ENCODE data around the gene STK4. TPM values are rescaled to one million over a fixed set of nuclear protein-coding genes. Genes with fewer than 3 reads are reported as not detected.

STK4 gene
- total RNA-seq, 1 donor from 2014 or later, result 17.4 TPM

DNA sequence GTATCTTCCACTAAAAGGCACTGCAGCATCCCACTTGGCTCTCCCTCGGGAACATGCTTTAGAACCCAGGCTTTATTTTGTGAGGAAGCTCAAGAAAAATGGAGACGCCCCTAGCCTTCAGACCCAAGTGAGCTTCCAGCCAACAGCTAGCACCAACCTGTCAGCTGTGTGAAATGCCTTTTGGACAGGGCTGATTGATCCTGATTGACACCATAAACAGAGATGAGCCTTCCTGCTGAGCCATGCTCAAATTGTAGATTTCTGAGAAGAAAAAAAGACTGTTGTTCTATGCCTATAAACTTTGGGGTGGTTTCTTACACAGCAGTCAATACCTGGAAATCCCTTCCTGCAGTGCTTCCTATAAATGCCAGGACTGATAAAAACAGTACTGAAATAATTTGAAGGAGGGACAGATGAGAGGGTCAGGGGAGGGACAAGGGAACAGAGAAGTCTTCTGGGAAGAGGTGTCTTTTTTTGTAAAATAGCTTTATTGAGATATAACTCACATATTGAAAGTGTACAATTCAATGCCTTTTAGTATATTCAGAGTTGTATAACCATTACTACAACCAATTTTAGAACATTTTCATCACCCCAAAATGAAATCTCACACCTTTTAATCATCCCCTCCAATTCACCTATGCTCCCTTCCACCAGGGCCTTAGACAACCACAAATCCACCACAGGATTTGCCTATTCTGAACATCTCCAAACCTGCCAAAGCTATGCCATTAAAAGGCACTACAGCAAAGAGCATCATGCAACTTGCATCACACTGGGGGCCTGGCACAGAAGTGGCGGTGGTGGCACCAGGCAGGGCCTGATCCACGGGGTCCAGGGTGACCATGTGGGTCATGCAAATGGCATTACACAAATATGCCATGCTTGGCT is 2.7 kb upstream of the STK4 start:
- no peak overlapping the region for H3K4me3 ChIP-seq (ENCODE audit: low read depth, low read length)
- DNase-seq (ENCODE audit: low read depth), result no peak
- TF ChIP-seq, protein P1, sequence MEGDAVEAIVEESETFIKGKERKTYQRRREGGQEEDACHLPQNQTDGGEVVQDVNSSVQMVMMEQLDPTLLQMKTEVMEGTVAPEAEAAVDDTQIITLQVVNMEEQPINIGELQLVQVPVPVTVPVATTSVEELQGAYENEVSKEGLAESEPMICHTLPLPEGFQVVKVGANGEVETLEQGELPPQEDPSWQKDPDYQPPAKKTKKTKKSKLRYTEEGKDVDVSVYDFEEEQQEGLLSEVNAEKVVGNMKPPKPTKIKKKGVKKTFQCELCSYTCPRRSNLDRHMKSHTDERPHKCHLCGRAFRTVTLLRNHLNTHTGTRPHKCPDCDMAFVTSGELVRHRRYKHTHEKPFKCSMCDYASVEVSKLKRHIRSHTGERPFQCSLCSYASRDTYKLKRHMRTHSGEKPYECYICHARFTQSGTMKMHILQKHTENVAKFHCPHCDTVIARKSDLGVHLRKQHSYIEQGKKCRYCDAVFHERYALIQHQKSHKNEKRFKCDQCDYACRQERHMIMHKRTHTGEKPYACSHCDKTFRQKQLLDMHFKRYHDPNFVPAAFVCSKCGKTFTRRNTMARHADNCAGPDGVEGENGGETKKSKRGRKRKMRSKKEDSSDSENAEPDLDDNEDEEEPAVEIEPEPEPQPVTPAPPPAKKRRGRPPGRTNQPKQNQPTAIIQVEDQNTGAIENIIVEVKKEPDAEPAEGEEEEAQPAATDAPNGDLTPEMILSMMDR (conservative IDR thresholded peaks at IDR 0.05; ENCODE audit: low read depth, low read length), result no peak

DNA sequence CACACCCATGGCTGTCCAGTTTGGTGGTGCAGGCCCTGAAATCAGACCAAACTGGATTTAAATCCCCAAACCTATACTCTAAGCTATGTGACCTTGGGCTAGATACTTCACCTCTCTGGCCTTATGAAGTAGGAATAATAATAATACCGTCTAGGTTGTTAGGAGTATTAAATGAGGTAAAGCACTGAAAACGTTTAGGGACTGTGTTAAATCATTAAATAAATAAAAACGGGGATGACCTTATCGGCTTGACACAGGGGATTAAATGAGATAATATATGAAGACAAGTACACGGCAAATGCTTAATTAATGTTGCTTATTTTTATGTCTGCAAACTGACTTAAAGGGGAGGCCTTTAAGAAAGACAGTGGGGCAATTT is 672 bp upstream of the STK4 start:
- peak overlapping the region; percentile 90 for H3K4me3 ChIP-seq (ENCODE audit: low read depth, low read length)
- TF ChIP-seq, protein P1 (conservative IDR thresholded peaks at IDR 0.05; ENCODE audit: low read depth, low read length), result no peak
- DNase-seq (ENCODE audit: low read depth), result no peak

DNA sequence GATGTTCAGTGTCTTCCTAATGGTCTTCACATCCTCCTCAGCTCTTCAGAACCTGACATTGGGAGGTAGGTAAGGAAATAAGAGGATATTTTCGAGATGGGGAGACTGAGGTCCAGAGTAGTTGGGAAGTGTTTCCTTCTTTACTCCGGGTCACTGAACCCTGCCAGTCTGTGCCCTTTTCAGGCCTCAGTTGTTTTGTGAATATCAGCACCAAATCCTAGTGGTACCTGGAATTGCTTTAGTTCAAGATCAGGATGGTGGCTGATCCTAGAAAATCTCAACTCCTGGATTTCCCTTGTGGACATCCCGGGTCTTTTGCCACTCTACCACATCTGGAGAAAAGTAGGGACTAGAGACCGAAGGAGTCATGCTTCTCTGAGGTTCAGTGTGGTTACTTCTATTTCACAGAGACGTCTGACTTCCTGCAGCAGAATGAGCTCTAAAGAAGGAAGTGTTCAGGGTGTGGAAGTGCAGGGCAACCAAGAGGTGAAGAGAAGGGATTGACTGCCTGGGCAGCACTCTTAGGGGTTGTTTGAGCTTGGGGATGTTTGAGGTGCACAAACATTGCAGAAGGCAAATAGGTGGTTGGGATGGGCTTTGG is 995 bp downstream of the STK4 start:
- TF ChIP-seq, protein P1 (conservative IDR thresholded peaks at IDR 0.05; ENCODE audit: low read depth, low read length), result no peak

DNA sequence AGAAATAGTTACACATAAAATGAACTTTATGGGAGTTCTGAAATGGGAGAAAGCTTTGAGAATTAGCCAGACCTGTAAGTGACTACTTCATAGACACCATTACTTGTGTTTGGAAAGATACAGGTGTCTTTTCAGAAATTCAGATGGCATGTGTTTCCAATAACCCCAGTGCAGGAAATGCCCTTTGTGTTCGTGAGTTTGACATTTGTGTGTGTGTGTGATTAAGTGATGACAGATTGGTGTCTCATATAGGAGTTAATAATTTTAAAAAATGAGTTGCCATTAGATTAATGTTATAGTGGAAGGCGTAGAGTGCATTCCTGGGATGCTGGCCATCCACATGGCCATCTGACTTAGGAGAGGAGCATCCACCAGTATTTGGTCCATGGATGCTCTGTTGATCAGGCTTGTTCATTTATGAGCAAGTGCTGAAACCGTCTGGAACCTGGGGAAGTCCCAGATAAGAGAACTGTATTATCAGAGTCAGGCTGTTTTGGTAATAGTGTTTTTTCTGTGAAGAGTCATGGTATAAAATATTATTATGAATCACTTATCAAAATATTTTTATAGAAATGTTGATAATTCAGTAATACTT is 3.1 kb downstream of the STK4 start:
- TF ChIP-seq, protein P1 (conservative IDR thresholded peaks at IDR 0.05; ENCODE audit: low read depth, low read length), result no peak
- no peak overlapping the region for H3K4me3 ChIP-seq (ENCODE audit: low read depth, low read length)
- no peak for DNase-seq (ENCODE audit: low read depth)

More for the DNA sequence above, 995 bp downstream of the STK4 start:
- peak overlapping the region; percentile 90 for H3K4me3 ChIP-seq (ENCODE audit: low read depth, low read length)
- DNase-seq (ENCODE audit: low read depth), result no peak

DNA sequence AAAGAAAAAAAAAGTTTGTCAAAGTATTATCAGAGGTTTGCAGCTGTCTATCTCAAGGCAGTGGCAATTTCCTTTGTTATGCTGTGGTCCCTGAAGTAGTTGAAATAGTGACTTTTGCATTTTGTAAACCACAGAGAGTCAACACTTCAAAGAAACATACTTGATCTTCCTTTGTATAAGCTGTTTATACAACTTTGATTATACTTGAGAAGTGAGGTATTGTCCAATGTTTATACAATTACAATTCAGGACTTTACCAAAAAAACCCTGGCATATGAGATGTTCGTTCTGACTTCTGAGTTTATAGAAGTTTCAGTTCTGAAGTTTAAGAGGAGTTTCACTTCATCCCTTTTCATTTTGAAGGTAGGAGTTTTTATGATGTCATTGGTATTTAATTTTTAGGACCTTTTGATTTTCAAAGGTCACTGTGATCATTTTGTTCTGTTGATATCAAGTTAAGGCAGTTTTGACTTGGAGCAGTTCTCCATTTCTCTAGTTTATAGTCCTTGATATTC is 4.0 kb downstream of the STK4 start:
- no peak for DNase-seq (ENCODE audit: low read depth)
- TF ChIP-seq, protein P1 (conservative IDR thresholded peaks at IDR 0.05; ENCODE audit: low read depth, low read length), result no peak
- no peak overlapping the region for H3K4me3 ChIP-seq (ENCODE audit: low read depth, low read length)

DNA sequence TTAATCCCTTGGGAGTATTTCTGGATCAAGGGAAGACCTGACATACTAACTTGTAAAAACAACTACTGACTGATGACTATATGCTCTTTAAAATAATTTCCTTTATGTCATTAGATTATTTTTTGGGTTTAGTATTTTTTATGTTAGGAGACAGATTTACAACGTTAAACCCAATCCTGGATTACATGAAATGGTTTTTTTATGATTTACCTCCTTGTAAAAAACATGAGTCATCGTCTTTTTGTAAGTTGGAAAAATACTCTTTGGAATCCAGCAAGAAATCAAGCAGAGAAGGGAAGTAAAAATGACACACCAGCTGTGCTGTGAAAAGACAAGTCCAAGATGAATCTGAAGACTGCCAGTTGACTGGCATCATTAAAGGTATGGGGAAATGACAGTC is 6.7 kb downstream of the STK4 start:
- DNase-seq (ENCODE audit: low read depth), result no peak
- TF ChIP-seq, protein P1 (conservative IDR thresholded peaks at IDR 0.05; ENCODE audit: low read depth, low read length), result no peak
- no peak overlapping the region for H3K4me3 ChIP-seq (ENCODE audit: low read depth, low read length)

All from epithelial cell of proximal tubule (primary cell).